SK-N-SH treated with all-trans-retinoic acid at 6 μM for 48 hours (cell line): ENCODE measurements around the gene ATOH7.
"Not testable (repeated sequence)": the region's sequence is repeated elsewhere in the genome, so short reads cannot be mapped to it uniquely, and the experiment has no call there.

ENCODE experiments used
- ARNTL ChIP-seq: fragments of 450-650 bp; formaldehyde crosslinking; IDR thresholded peaks from 2 replicates; pipeline ENCODE4 v1.5.0; 2020; ENCODE audit warnings: low read depth, mild to moderate bottlenecking, moderate library complexity, borderline replicate concordance
- CREB5 ChIP-seq: fragments of 250-450 bp; sonication (Bioruptor Pico); IDR thresholded peaks from 2 replicates; pipeline ENCODE4 v1.5.1; 2020; ENCODE audit warnings: low read depth, mild to moderate bottlenecking, moderate library complexity
- CSRNP3 ChIP-seq: fragments of 250-450 bp; sonication (Bioruptor Pico); IDR thresholded peaks from 2 replicates; pipeline ENCODE4 v1.5.1; 2021; ENCODE audit warnings: mild to moderate bottlenecking, moderate library complexity
- ISL1 ChIP-seq: fragments of 250-450 bp; sonication (Bioruptor Pico); IDR thresholded peaks from 2 replicates; pipeline ENCODE4 v2.1.2; 2022; ENCODE audit warnings: mild to moderate bottlenecking, moderate library complexity
- OSR1 ChIP-seq: fragments of 250-450 bp; sonication (Bioruptor Pico); IDR thresholded peaks from 2 replicates; pipeline ENCODE4 v1.8.0; 2022; ENCODE audit warnings: moderate library complexity, mild to moderate bottlenecking, inconsistent platforms
- PATZ1 ChIP-seq: fragments of 250-450 bp; sonication (Bioruptor Pico); IDR thresholded peaks from 2 replicates; pipeline ENCODE4 v1.8.0; 2020; ENCODE audit warnings: mild to moderate bottlenecking, moderate library complexity, borderline replicate concordance
- SNAI2 ChIP-seq: fragments of 250-450 bp; sonication (Bioruptor Pico); IDR thresholded peaks from 2 replicates; pipeline ENCODE4 v1.5.0; 2020; ENCODE audit warnings: mild to moderate bottlenecking, moderate library complexity
- ZFP3 ChIP-seq: fragments of 250-450 bp; sonication (Bioruptor Pico); IDR thresholded peaks from 2 replicates; pipeline ENCODE4 v1.5.0; 2020; ENCODE audit warnings: mild to moderate bottlenecking, moderate library complexity
- ZNF565 ChIP-seq: fragments of 450-650 bp; formaldehyde crosslinking; conservative IDR thresholded peaks from 2 replicates; pipeline ENCODE4 v1.5.0; 2020; ENCODE audit warnings: low read depth, mild to moderate bottlenecking, moderate library complexity

GRCh38 chr10:68277814-68278213 lies 45.9 kb upstream of the ATOH7 start:
- not testable (repeated sequence) for TF ChIP-seq CREB5 (CRISPR knock-in tag); OSR1 (CRISPR knock-in tag); ARNTL (CRISPR knock-in tag); SNAI2; PATZ1 (CRISPR knock-in tag); CSRNP3 (CRISPR knock-in tag); ZNF565; ZFP3 (CRISPR knock-in tag); ISL1 (CRISPR knock-in tag)
